ENCODE data around the gene WDR43.
A peak's percentile ranks its signal among the peaks of the same experiment; 100 is the strongest.

The WDR43 gene, protein sequence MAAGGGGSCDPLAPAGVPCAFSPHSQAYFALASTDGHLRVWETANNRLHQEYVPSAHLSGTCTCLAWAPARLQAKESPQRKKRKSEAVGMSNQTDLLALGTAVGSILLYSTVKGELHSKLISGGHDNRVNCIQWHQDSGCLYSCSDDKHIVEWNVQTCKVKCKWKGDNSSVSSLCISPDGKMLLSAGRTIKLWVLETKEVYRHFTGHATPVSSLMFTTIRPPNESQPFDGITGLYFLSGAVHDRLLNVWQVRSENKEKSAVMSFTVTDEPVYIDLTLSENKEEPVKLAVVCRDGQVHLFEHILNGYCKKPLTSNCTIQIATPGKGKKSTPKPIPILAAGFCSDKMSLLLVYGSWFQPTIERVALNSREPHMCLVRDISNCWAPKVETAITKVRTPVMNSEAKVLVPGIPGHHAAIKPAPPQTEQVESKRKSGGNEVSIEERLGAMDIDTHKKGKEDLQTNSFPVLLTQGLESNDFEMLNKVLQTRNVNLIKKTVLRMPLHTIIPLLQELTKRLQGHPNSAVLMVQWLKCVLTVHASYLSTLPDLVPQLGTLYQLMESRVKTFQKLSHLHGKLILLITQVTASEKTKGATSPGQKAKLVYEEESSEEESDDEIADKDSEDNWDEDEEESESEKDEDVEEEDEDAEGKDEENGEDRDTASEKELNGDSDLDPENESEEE

DNA sequence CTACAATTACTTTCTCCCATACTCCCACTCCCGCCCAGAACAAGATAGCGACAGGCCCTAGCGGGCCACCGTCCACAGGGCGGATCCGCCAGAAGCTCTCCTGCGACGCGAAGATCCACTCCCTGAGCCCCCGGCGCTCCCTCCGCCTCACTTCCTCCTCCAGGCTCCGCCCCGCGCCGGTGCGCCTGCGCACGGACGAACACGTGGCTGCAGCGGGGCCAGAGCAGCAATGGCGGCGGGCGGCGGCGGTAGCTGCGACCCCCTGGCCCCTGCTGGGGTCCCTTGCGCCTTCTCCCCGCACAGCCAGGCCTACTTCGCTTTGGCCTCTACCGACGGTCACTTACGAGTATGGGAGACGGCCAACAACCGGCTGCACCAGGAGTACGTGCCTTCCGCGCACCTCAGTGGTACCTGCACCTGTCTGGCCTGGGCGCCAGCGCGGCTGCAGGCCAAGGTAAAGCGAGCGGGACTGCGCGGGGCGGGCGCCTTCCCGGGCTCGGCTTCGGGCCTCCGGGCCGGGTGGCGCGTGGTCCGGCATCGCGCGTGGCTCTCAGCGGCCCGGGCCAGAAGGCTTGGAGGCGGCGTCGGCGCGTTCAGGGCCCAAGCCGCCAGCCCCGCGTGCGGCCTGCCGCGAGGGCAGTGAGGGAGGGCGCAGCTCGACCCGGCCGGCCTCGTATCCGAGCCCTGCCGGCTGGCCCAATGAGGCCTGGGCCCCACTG lies at the start of gene WDR43:
WDR43 (plus strand) TSS at position 198 of the 719 bp plus-strand sequence; CDS start at position 230, 32 bp downstream.
- peak; percentile 90 to 97 (median 92) for DNase-seq

DNA sequence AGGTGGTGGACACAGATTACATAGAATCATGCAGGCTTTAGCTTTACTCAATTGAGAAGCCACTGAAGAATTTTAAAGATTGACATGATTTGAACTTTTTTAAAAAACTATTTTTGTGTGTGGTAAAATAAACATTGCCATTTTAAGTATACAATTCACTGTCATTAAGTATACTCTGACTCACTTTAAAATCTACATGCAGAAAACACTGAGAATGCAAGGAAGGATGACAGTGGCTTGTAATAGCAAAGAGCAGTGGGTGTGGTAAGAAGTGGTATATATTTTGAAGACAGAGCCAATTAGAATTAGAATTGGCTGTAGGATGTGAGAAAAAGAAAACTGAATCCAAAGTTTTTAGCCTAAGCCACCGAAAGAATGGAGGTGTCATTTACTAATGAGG lies 39.3 kb upstream of the WDR43 start:
- no peak for DNase-seq

DNA sequence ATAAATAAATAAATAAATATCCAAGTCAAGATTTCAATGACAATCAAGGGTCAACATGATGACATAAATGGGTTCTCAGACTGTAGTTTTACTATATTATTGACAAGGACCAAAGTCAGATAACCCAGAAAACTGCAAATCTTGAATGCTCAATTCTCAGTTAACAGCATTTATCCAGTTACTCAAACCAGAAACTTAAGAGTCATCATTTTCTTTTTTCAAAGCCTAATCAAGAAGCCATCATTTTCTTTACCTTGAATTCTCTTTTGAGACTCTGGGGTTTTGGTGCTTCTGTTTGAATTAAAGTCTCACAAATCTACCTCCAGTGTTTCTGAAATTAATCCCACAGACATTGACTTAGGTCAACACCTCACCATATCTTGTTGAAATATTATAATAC lies 38.5 kb upstream of the WDR43 start:
- DNase-seq = no peak

DNA sequence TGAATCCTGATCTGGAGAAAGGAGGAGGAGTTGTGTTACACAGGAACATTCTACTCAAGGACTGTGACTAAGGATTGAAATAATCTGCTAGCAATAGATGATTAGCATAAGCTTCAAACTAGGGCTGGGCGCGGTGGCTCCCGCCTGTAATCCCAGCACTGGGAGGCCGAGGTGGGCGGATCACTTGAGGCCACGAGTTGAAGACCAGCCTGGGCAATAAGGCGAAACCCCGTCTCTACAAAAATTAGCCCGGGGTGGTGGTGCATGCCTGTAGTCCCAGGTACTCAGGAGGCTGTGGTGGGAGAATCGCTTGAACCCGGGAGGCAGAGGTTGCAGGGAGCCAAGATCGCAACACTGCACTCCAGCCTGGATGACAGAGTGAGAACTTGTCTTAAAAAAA lies 25.9 kb upstream of the WDR43 start:
- no peak for DNase-seq

DNA sequence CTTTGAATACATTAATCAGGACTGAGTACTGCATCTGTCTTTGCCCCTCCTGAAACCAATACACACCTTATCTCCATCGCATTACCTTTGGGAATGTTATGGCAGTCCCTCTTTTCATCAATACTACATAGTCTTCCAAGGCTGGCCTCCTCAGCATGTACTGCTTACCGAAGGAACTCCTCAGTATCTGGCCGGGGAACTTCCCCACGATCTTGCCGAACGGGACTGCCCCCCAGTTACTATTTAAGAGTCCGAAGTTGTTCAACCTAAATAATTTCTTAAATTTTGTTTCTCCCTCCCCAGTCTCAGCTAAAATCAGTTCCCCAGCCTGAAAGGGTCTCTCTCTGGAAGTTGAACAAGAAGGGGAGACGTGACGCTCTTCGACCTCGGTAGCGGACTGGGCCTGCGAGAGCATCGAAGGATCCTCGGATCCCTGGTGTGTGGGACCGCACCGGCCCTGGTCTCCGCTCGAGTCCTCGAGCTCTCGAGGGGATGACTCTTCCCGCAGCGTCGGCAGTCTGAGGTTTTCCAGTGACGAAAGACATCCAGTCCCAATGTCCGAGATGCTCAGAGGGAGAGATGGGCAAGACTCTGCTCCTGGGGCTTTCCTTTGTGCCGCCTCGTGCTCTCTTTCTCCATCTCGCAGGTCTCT lies 24.8 kb upstream of the WDR43 start:
- peak in 1 of 4 experiments; percentile 19 for DNase-seq

DNA sequence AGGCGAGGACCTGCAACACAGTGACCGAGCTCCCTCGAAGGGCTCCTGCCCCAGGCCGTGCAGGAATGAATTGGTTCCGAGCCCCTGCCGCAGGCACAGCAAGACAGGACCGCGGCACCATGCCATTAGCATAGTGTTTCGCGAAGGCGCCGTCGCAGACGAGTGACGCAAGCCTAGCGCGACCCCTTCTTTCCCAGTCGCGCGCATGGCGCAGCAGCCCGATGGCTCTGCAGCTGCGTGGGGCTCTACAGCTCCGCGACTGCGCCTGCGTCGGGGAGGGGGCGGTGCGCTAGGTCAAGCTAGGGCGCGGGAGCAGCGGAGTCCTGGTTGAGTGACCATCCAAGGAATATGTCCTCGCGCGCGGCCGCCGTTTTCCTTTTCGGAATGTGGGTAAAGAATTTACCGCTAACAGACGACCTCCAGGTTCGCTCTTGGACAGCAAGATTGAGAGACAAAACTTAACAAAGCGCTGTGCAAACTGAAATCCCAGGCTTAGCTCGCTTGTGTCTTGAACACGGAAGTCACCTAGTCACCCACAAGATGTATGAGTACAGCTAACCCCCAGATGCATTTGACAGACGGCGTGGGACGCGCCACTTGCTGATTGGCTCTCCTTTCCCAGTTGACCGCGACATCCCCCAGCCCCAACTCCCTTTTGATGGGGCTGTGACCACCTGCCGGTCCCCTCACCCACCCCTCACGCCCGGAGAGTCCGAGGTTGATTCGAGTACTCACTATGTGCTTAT lies 24.1 kb upstream of the WDR43 start, which contains the start of gene TRMT61B:
TRMT61B (minus strand) TSS at position 164 of the 746 bp plus-strand sequence; CDS start at position 132, 32 bp downstream.
- peak; percentile 89 to 96 (median 94) for DNase-seq

DNA sequence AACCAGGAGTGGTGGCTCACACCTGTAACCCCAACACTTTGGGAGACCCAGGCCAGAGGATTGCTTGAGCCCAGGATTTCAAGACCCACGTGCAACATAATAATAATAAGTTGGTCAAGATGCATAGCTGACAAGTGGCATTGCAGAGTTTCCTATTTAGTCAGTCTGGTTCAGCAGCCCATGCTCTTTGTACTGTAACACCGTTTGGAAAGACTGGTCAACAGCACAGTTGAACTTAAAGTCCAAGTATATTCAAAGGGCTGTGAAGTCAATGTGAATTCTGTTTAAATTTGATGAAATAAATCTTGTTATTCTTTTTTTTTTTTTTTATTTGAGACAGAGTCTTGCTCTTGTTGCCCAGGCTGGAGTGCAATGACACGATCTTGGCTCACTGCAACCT lies 22.8 kb upstream of the WDR43 start:
- DNase-seq = no peak

DNA sequence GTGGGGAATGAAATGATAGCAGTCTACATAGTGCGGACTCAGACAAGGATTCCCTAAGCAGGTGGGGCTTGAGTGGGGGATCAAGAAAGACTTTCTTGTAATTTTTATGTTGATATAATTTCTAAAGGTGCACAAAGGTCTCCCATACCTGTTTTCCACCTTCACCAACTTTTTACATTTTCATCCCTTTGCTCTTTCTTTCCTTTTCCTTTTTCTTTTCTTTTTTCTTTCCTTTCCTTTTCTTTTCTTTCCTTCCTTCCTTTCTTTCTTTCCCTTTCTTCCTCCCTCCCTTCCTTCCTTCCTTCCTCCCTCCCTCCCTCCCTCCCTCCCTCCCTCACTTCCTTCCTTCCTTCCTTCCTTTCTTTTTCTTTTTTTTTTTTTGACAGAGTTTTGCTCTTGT lies 14.3 kb upstream of the WDR43 start:
- DNase-seq = no peak

DNA sequence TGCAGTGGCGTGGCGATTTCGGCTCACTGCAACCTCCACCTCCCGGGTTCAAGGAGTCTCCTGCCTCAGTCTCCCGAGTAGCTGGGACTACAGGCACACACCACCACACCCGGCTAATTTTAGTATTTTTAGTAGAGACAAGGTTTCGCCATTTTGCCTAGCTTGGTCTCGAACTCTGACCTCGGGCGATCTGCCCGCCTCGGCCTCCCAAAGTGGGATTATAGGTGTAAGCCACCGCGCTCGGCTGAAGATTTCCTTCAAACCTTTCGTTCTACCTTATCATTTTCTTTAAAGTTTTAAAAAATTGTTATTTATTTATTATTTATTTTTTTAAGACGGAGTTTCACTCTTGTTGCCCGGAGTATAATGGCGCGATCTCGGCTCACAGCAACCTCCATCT lies 979 bp upstream of the WDR43 start:
- no peak for DNase-seq

DNA sequence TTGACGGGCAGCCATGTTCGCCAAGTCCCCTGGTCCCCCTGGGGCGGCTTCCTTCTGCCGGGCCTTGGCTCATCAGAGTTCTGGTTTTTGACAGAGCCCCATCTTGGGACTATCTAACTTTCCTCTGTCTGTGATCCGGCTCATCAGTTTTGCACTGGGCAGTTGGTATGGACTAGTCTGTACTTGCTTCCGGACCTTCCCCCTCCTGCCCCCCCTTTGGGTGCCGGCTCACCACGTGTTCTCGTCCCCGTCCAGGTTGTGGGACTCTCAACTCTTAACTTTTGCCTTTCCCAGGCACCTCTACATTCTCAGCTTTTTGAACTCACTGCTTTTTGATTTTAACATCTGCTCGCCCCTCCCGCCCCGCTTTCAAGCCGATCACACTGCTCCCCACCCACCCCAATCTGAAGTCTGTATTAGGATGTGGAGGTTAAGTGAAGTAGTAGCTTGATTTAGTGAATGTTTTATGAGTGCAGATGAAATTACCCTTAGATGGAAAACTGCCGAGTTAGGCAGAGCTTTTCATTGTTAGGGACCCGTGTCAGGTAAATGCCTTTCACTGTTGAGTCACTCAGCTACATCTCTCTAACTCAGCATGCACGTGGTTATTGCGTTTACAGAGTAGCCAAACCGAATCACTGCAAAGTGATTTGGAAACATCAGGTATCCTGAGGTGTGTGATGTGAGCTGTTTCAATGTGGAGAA lies 874 bp downstream of the WDR43 start:
- DNase-seq = peak in 2 of 4 experiments; percentile 12 to 14

DNA sequence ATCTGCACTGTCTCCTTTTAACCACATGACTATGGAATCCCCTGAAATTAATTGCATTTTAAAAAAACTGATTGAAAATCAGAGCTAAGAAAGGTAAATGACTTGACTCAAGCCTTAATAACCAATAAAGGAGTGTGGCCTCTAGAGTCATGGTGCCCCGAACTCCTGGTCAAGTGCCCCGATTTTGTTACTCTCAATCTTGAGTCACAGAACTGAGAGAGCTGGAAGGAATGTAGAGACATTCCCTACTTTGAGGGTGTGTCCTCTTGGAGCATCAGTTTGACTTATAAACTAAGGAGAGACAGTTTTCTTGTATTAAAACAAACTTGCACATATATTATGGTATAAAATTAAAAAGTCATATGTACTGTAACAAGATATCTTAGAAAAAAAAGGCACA lies 2.4 kb downstream of the WDR43 start:
- DNase-seq = no peak

DNA sequence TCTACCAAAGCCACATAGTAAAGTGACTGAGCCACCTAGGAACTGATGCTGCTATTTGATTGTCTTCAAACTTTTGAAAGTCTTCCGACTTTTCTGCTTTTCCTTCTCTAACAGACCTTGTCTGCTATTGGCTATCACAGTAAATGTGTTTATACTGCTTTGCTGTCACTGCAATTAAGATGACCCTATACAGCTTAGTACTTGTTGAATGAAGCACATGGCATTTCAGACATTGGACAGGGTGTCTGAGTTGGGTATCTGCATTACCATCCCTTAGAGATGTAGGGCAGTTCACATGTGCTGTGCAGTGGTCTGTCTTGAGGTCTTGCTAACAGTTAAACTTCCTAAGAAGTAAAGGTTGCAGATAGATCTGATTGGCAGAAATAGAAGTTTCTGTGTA lies 3.6 kb downstream of the WDR43 start:
- no peak for DNase-seq

DNA sequence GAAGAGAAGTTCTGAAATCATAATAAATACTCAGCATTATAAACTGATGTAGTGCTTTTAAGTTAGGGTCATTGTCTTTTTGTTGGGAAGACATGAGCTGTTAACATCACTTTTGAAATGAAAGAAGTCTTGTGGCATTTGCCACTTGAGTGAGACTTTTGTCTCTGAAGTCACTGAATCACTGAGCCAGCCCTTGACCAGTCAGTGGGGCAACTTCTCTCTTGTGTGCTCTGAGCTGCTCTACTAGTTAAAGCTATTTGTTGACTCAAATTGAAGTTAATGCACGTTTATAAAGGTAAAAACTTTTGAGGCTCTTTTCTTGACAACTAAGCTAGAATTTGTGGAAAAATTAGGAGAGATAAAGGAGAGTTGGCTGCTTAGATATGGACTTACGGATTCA lies 6.7 kb downstream of the WDR43 start:
- no peak for DNase-seq

DNA sequence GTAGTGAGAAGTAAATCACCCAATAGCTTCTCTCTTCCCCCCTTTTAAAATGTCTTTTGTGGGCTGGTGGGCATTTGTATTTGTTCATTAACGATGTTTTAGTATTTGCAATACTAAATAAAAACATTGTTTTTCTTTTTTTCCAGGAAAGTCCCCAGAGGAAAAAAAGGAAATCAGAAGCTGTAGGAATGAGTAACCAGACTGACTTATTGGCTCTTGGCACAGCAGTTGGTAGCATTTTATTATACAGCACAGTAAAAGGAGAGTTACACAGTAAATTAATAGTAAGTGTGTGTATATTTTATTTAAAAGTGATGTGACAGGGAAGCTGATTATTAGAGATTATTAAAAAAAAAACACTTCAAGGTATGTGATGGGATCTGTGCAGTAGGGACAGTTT lies 7.4 kb downstream of the WDR43 start:
- no peak for DNase-seq

DNA sequence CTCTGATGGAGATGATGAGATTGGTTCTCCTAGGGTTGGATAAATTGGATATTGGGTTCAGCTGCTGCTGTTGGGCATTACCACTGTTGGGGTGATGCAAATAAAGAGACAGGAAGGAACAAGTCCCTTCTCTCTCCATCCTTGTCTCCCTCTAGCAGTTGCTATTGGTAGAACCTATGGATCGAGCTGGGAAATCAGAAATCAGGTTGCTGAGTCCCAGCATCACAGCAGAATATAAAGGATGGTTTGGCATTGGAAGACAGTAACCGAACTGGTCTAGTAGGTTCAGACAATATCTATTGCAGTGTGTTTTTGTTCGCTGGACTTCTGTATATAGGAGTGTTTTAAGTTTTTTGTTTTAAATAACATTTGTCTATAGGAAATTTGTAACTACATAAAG lies 8.1 kb downstream of the WDR43 start:
- DNase-seq = no peak

DNA sequence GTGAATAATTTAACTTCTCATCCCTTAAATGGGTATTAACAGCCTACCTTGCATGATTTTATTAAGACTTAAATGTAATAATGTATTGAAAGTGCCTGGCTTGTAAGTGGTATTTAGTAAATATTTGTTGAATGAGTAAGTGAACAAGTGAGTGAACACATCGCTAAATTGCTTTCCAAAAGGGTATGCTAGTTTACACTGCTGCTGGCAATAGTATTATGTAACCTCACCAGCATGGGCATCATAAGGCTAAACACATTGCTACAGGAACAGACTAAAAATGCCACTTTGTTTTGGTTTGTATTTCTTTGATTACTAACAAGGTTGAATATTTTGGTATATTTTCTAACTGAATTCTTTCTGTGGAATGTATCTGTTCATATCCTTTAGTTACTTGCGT lies 9.8 kb downstream of the WDR43 start:
- no peak for DNase-seq

DNA sequence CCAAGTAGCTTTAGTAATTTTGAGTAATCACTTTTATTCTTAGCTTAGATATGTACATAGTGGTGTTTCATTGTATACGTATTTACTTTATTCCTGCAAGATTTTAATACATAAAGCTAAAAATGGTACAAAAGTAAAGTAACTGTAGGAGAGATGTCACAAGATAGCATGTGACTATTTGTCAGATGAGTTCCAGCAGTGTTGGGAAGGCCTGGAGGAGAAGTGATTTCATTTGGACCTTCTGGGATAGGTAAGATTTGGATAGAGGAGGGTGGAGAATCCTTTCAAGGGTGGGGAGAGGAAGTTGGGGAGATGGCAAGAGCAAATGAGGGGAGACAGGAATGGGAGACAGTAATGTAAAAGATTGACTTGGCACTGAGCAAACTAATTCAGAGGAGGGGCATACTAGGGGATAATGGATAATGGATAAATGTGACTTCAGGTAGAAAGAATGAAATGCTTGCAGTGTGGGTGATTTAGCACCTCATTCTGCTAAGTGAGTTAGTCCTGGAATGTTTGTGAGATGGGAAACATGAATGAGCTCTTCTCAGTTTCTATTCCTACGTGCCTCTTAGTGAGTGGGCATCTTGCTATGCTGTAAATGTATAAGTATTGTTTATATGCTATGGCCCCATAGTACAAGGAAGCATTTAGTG lies 10.5 kb downstream of the WDR43 start:
- no peak for DNase-seq

DNA sequence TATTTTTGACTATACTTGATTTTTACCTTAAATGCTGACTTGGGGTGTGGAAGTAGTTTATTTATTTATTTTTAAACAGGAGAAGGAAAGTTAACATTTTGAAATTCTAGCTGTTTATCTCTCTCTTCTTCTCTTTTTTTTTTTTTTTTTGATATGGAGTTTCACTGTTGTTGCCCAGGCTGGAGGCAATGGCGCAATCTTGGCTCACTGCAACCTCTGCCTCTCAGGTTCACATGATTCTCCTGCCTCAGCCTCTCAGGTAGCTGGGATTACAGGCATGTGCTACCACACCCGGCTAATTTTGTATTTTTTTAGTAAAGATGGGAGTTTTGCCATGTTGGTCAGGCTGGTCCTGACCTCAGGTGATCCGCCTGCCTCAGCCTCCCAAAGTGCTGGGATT lies 11.1 kb downstream of the WDR43 start:
- DNase-seq = no peak

DNA sequence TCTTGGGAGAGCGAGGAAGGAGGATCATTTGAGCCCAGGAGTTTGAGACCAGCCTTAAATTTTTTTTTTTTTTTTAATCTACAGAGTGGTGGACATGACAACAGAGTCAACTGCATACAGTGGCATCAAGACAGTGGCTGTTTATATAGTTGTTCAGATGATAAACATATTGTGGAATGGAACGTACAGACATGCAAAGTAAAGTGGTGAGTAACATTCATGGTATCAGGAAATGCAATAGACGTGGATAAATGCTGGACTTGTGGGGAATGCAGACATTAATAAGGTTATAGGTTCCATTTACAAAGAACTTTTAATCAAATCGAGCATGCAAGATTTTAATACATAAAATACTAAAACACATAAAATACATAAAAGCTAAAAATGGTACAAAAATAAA lies 11.9 kb downstream of the WDR43 start:
- no peak for DNase-seq

DNA sequence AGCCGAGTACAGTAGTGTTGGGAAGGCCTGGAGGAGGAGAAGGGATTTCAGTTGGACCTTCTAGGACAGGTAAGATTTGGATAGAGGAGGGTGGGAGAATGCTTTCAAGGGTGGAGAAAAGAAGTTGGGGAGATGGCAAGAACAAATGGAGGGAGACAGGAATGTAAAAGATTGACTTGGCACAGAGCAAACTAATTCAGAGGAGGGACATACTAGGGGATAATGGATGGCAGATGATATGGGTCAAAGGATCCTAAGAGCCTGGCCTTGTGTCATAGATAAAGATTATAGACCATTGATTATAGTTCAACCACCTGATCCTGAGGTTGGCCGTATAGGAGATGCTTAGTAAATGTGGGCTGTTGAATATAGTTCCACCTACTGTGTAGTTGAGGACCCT lies 12.4 kb downstream of the WDR43 start:
- no peak for DNase-seq

DNA sequence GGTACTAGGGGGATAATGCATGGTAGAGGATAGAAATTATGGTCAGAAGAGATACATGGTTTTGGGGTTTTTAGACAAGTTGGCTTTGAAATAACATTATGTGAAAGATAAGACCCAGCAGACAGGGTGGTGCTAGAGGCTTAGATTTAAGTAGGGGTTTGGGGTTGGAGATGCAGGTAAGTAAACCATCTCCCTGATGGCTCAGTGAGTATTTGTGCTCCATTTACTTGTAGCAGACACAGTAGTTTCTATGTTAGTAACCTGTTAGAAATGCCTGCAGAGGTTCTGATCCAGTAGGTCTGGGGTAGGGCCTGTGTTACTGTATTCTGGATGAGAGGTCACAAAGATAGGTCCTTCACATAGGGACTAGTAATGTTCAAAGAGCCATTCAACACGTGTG lies 13.7 kb downstream of the WDR43 start:
- no peak for DNase-seq
